CD14-positive monocyte (primary cell): Measurements from ENCODE around the gene HTR3C. TPM values are rescaled to one million over a fixed set of nuclear protein-coding genes. Genes with fewer than 3 reads are reported as not detected.

Source experiments
- DNase-seq, 3 donors: peaks; one replicate each; pipeline ENCODE4 v3.0.0-alpha.2; 2011 to 2022
- H2AFZ ChIP-seq: 2 replicates; pipeline ENCODE4 v1.6.0; 2012; ENCODE audit warnings: mild to moderate bottlenecking, low read depth, low read length, inconsistent platforms; ENCODE audit not compliant: insufficient read depth, poor library complexity, severe bottlenecking
- H3K27ac ChIP-seq, 2 donors: 1 replicate in 1 of 2; 2 replicates in 1 of 2; pipeline ENCODE4 v1.5.1; 2012 to 2013; ENCODE audit warnings: low read length in 2 of 2, control low read depth in 1 of 2, inconsistent platforms in 1 of 2, low read depth in 1 of 2, mild to moderate bottlenecking in 1 of 2
- H3K27me3 ChIP-seq, 2 donors: one replicate each; pipeline versions ENCODE4 v1.6.0 to v1.6.1; 2011 to 2013; ENCODE audit warnings: low read length in 2 of 2; ENCODE audit not compliant: control insufficient read depth in 2 of 2, insufficient read depth in 2 of 2
- H3K36me3 ChIP-seq, 2 donors: replicated peaks in 1 of 2; 1 replicate in 1 of 2; 2 replicates in 1 of 2; pipeline versions ENCODE4 v1.5.1 to v1.6.1; 2012 to 2013; ENCODE audit warnings: low read length in 2 of 2, control low read depth in 1 of 2, inconsistent platforms in 1 of 2, mild to moderate bottlenecking in 1 of 2; ENCODE audit not compliant: insufficient read depth in 2 of 2, control insufficient read depth in 1 of 2
- H3K4me1 ChIP-seq, 2 donors: 1 replicate in 1 of 2; 2 replicates in 1 of 2; pipeline versions ENCODE4 v1.5.1 to v1.6.1; 2012 to 2013; ENCODE audit warnings: low read length in 2 of 2, control low read depth in 1 of 2, inconsistent platforms in 1 of 2, mild to moderate bottlenecking in 1 of 2, moderate library complexity in 1 of 2; ENCODE audit not compliant: insufficient read depth in 2 of 2, control insufficient read depth in 1 of 2
- H3K4me2 ChIP-seq: replicated peaks from 2 replicates; pipeline ENCODE3; 2012; ENCODE audit warnings: low read length, moderate library complexity, mild to moderate bottlenecking; ENCODE audit not compliant: poor library complexity, severe bottlenecking; ENCODE audit errors: extremely low read depth
- H3K4me3 ChIP-seq, 3 experiments: fragments of 200-600 bp in 1 of 3; sonication (generic) in 1 of 3; replicated peaks in 1 of 3; 1 replicate in 2 of 3; 2 replicates in 1 of 3; pipeline ENCODE4 v1.5.1; 2011 to 2013; ENCODE audit warnings: low read length in 3 of 3, mild to moderate bottlenecking in 3 of 3, control low read depth in 2 of 3, low read depth in 2 of 3, inconsistent platforms in 1 of 3, moderate library complexity in 1 of 3
- H3K79me2 ChIP-seq: 2 replicates; pipeline ENCODE4 v1.6.0; 2012; ENCODE audit warnings: mild to moderate bottlenecking, control low read depth, inconsistent platforms, low read length, moderate library complexity; ENCODE audit not compliant: insufficient read depth
- H3K9ac ChIP-seq: 2 replicates; pipeline ENCODE4 v1.6.0; 2017; ENCODE audit warnings: low read length, mild to moderate bottlenecking; ENCODE audit not compliant: insufficient read depth, poor library complexity, severe bottlenecking
- H3K9me3 ChIP-seq, 2 donors: replicated peaks in 1 of 2; 1 replicate in 1 of 2; 2 replicates in 1 of 2; pipeline versions ENCODE4 v1.5.1 to v1.6.1; 2012 to 2013; ENCODE audit warnings: low read length in 2 of 2, control low read depth in 1 of 2; ENCODE audit not compliant: control insufficient read depth in 1 of 2, insufficient read depth in 1 of 2
- H4K20me1 ChIP-seq: 2 replicates; pipeline ENCODE4 v1.6.0; 2012; ENCODE audit warnings: mild to moderate bottlenecking, low read length, control low read depth, moderate library complexity; ENCODE audit not compliant: insufficient read depth
- H3K27ac Mint-ChIP-seq, 7 donors: one replicate each; pipeline ENCODE4 v1.8.0; 2020; ENCODE audit warnings: mild to moderate bottlenecking in 7 of 7, mixed read lengths in 7 of 7, moderate library complexity in 6 of 7, inconsistent platforms in 2 of 7
- H3K27me3 Mint-ChIP-seq, 3 donors: one replicate each; pipeline ENCODE4 v1.8.0; 2021 to 2022; ENCODE audit warnings: low read depth in 3 of 3, mild to moderate bottlenecking in 3 of 3, mixed read lengths in 3 of 3, moderate library complexity in 3 of 3, inconsistent platforms in 1 of 3
- H3K36me3 Mint-ChIP-seq, 2 donors: one replicate each; pipeline ENCODE4 v1.8.0; 2020; ENCODE audit warnings: mixed read lengths in 2 of 2, inconsistent platforms in 1 of 2, mild to moderate bottlenecking in 1 of 2
- H3K4me1 Mint-ChIP-seq: one replicate; pipeline ENCODE4 v1.8.0; 2020; ENCODE audit warnings: mild to moderate bottlenecking, mixed read lengths
- H3K4me3 Mint-ChIP-seq, 2 donors: one replicate each; pipeline ENCODE4 v1.8.0; 2020; ENCODE audit warnings: mild to moderate bottlenecking in 2 of 2, mixed read lengths in 2 of 2, moderate library complexity in 1 of 2
- H3K9me3 Mint-ChIP-seq, 7 donors: one replicate each; pipeline ENCODE4 v1.8.0; 2020 to 2022; ENCODE audit warnings: mixed read lengths in 7 of 7, mild to moderate bottlenecking in 6 of 7, moderate library complexity in 6 of 7, inconsistent platforms in 2 of 7
- WGBS: methylation state at CpG from one replicate; pipeline ENCODE4 v1.1.5; 2013; ENCODE audit warnings: missing lambda C conversion rate; ENCODE audit not compliant: insufficient coverage; 5-methylcytosine and 5-hydroxymethylcytosine counted together
- intact Hi-C, 2 donors: fragments of 100-400 bp; cut with micrococcal nuclease; formaldehyde crosslinking; loops; one replicate each; pipeline versions ENCODE4 v1.15.0 to v1.15.1; 2023
- polyA plus RNA-seq, 3 donors: library from polyadenylated mRNA; depleted of rRNA in 1 of 3; unstranded in 2 of 3; stranded (reverse) in 1 of 3; fragments of 300-500 nt in 2 of 3; fragments of >200 nt in 1 of 3; fragmentation: Illumina TruSeq in 2 of 3; gene quantifications; 1 replicate in 2 of 3; 2 replicates in 1 of 3; pipeline ENCODE4 v1.2.3, GENCODE V29; 2012 to 2021
- TF ChIP-seq, protein P1 (sequence below): fragments of 200-600 bp; IDR thresholded peaks from one replicate; pipeline ENCODE4 v1.8.0; 2022; ENCODE audit warnings: antibody characterized with exemption, mild to moderate bottlenecking

HTR3C gene
- polyA plus RNA-seq, 3 donors, result not detected

DNA sequence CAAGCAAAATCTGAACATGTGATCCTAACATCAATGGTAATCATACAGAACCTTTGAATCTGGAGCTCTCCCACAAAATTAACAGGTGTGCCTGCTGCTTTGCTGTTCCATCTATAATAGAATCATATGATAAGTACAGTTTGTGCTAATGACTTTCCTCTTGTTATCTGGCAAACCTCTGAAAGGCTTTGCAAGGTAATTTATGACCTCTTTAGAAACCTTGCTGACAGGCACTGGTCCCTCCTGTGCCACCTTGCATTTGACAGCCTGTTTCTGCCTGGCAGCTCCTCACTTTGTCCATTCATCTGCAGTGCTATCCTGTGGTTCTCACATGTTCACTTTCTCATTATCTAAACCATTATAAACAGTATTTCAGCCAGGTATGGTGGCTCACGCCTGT lies 10.2 kb upstream of the HTR3C start:
- H3K27ac Mint-ChIP-seq, result peak overlapping the region in 1 of 7 donors; percentile 60

DNA sequence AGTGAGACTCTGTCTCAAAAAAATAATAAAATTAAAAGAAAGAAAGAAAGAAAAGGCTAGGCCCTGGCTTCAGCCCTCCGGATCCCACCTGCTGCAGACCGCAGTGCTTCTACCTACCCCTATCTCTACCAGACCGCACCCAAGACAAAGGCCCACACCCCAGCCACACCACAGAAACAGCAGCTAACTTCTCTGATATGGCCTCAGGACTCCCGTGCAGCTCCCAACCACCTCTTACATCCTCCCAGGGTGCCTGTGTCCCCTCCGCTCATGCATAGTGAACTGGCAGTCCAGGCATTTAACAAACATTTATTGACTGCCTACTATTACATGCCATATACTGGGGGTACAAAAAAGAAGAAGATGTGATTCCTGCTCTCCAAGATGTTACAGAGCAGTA lies 6.9 kb upstream of the HTR3C start:
- Mint-ChIP-seq H3K36me3 (no peaks in the 10 kb centered on the region), H3K4me3 (no peak overlapping the region), H3K4me1 (peaks cover 3% of the 10 kb centered on the region), H3K9me3 (no peaks in the 10 kb centered on the region), H3K27me3 (peaks cover 0 to 7% (median 2%) of the 10 kb centered on the region in 3 donors), H3K27ac (no peak overlapping the region)
- H3K4me3 ChIP-seq, result no peak overlapping the region
- H3K27me3 ChIP-seq, result no peaks in the 10 kb centered on the region
- TF ChIP-seq, protein P1, sequence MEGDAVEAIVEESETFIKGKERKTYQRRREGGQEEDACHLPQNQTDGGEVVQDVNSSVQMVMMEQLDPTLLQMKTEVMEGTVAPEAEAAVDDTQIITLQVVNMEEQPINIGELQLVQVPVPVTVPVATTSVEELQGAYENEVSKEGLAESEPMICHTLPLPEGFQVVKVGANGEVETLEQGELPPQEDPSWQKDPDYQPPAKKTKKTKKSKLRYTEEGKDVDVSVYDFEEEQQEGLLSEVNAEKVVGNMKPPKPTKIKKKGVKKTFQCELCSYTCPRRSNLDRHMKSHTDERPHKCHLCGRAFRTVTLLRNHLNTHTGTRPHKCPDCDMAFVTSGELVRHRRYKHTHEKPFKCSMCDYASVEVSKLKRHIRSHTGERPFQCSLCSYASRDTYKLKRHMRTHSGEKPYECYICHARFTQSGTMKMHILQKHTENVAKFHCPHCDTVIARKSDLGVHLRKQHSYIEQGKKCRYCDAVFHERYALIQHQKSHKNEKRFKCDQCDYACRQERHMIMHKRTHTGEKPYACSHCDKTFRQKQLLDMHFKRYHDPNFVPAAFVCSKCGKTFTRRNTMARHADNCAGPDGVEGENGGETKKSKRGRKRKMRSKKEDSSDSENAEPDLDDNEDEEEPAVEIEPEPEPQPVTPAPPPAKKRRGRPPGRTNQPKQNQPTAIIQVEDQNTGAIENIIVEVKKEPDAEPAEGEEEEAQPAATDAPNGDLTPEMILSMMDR, result no peak
- WGBS, result 100% methylated on average over 4 of the region's 5 CpGs
- no peaks in the 10 kb centered on the region for H3K79me2 ChIP-seq
- no peaks in the 10 kb centered on the region for H3K36me3 ChIP-seq
- intact Hi-C loops, result no loop called here
- no peak overlapping the region for H3K9ac ChIP-seq
- H3K27ac ChIP-seq, result no peak overlapping the region
- no peaks in the 10 kb centered on the region for H3K9me3 ChIP-seq
- no peak overlapping the region for H2AFZ ChIP-seq
- no peak overlapping the region for H3K4me2 ChIP-seq
- no peaks in the 10 kb centered on the region for H3K4me1 ChIP-seq
- DNase-seq, result no peak
- no peaks in the 10 kb centered on the region for H4K20me1 ChIP-seq

More for the DNA sequence above, 10.2 kb upstream of the HTR3C start:
- intact Hi-C loops, result no loop called here
- Histone ChIP-seq H3K36me3 (no peaks in the 10 kb centered on the region), H3K4me2 (no peak overlapping the region), H3K4me3 (no peak overlapping the region), H3K27ac (no peak overlapping the region), H3K9ac (no peak overlapping the region), H3K27me3 (no peaks in the 10 kb centered on the region), H3K4me1 (no peaks in the 10 kb centered on the region), H3K9me3 (no peaks in the 10 kb centered on the region), H4K20me1 (no peaks in the 10 kb centered on the region), H3K79me2 (no peaks in the 10 kb centered on the region), H2AFZ (no peak overlapping the region)
- no peaks in the 10 kb centered on the region for H3K36me3 Mint-ChIP-seq
- TF ChIP-seq, protein P1, result no peak
- no peak overlapping the region for H3K4me3 Mint-ChIP-seq
- no peaks in the 10 kb centered on the region for H3K9me3 Mint-ChIP-seq
- DNase-seq, result no peak
- H3K4me1 Mint-ChIP-seq, result peaks cover 4% of the 10 kb centered on the region
- H3K27me3 Mint-ChIP-seq, result peaks cover 2 to 3% (median 2%) of the 10 kb centered on the region in 3 donors
- WGBS, result 100% methylated on average over 1 of the region's 1 CpG
